Measurements from ENCODE around the gene FCMR.

The FCMR gene

GRCh38 chr1:206921772-206922265, at the start of gene FCMR:
Gene FCMR, minus strand, starts transcription at chr1:206921941. Its CDS starts 87 bp downstream, at chr1:206921854.
- DNase-seq: no peak

- no peak for DNase-seq
Measured at GRCh38 chr1:206971029-206971655, 49.4 kb upstream of the FCMR start.

GRCh38 chr1:206970446-206970845, 48.7 kb upstream of the FCMR start, which contains the start of gene FCAMR:
Gene FCAMR, minus strand, starts transcription at chr1:206970460. Its CDS starts 335 bp downstream, at chr1:206970125.
- DNase-seq: no peak

GRCh38 chr1:206969090-206969489, 47.3 kb upstream of the FCMR start:
- DNase-seq: no peak

- DNase-seq: no peak
Measured at GRCh38 chr1:206967096-206967849, 45.5 kb upstream of the FCMR start.

GRCh38 chr1:206965781-206966180, 44.0 kb upstream of the FCMR start:
- no peak for DNase-seq

GRCh38 chr1:206963740-206964139, 42.0 kb upstream of the FCMR start:
- no peak for DNase-seq

GRCh38 chr1:206963119-206963712, 41.5 kb upstream of the FCMR start:
- DNase-seq: no peak

GRCh38 chr1:206962272-206962671, 40.5 kb upstream of the FCMR start:
- no peak for DNase-seq

- DNase-seq: no peak
Measured at GRCh38 chr1:206961668-206962067, 39.9 kb upstream of the FCMR start.

GRCh38 chr1:206960676-206961386, 39.1 kb upstream of the FCMR start:
- no peak for DNase-seq

GRCh38 chr1:206958144-206958543, 36.4 kb upstream of the FCMR start:
- DNase-seq: no peak

GRCh38 chr1:206957639-206958038, 35.9 kb upstream of the FCMR start:
- DNase-seq: no peak

- no peak for DNase-seq
Measured at GRCh38 chr1:206955476-206956451, 34.0 kb upstream of the FCMR start.

- no peak for DNase-seq
Measured at GRCh38 chr1:206954459-206955342, 33.0 kb upstream of the FCMR start.

- no peak for DNase-seq
Measured at GRCh38 chr1:206953626-206954025, 31.9 kb upstream of the FCMR start.

- DNase-seq: no peak
Measured at GRCh38 chr1:206953126-206953525, 31.4 kb upstream of the FCMR start.

- no peak for DNase-seq
Measured at GRCh38 chr1:206952171-206952570, 30.4 kb upstream of the FCMR start.

- no peak for DNase-seq
Measured at GRCh38 chr1:206951318-206952100, 29.8 kb upstream of the FCMR start.

GRCh38 chr1:206949641-206950040, 27.9 kb upstream of the FCMR start:
- DNase-seq: no peak

Measured in SHP77 treated with DMSO at 0.1 percent for 48 hours (cell line).